Measurements from ENCODE around the gene EHD4. TPM values are rescaled to one million over a fixed set of nuclear protein-coding genes. Genes with fewer than 3 reads are reported as not detected.

The EHD4 gene
- polyA plus RNA-seq, 3 donors = 13.7 to 17.0 (median 15.8) TPM

- DNase-seq (ENCODE audit: low read depth in 3 of 3, low spot score in 2 of 3) = no peak
Measured at GRCh38 chr15:41981371-41982132, 9.2 kb upstream of the EHD4 start.

- DNase-seq (ENCODE audit: low read depth in 3 of 3, low spot score in 2 of 3) = no peak
Measured at GRCh38 chr15:41980654-41981323, 8.4 kb upstream of the EHD4 start.

DNA sequence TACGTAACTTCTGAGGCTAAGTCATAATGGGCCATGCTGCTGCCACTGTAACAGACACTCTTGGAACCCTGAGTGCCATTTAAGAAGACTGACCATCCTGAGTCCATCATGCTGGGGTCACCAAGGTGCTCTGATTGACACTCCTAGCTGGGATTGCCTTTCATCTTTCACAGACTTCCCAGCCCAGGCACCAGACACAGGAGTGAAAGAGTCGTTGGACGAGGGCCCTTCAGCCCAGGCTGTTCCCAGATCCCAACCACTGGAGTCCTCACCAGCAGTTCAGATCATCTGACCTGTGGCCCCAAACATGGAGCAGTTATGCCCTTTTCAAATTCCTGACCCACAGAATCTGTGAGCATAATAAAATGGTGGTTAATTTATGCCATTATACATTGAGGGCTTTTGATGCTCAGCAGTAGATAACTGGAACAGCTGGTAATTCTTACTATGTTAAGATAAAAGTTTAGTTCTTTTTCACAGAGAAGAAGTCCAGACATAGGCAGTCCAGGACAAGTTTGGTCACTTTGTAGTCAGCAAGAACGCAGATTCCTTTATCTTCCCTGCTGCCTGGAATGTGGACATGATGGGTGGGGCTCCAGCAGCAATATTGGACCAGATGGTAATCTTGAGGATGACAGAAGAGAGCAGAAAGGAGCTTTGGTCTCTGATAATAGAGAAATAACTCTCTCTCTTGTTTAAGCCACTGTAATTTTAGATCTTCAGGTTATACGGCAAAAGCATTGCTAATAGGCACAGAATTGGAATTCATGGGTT lies 7.3 kb upstream of the EHD4 start:
- DNase-seq (ENCODE audit: low read depth in 3 of 3, low spot score in 2 of 3) = no peak

GRCh38 chr15:41978534-41978933 lies 6.2 kb upstream of the EHD4 start:
- DNase-seq (ENCODE audit: low read depth in 3 of 3, low spot score in 2 of 3) = no peak

GRCh38 chr15:41977757-41978383 lies 5.5 kb upstream of the EHD4 start:
- DNase-seq (ENCODE audit: low read depth in 3 of 3, low spot score in 2 of 3) = no peak

DNA sequence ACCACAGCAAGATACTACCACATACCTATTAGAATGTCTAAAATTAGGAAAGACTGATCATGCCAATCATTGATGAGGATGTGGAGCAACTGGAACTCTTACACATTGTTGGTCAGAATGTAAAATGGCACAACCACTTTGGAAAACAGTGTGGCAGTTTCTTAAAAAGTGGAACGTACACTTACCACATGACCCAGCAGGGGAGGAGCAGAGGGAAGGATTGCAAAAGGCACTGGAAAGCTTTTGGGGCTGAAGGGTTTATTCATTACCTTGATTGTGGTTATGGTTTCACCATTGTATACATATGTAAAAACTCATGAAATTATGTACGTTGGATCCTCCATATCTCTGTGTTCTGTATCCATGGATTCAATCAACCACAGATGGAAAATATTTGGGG lies 3.3 kb upstream of the EHD4 start:
- no peak for DNase-seq (ENCODE audit: low read depth in 3 of 3, low spot score in 2 of 3)

- no peak for DNase-seq (ENCODE audit: low read depth in 3 of 3, low spot score in 2 of 3)
Measured at GRCh38 chr15:41974041-41974440, 1.7 kb upstream of the EHD4 start.

DNA sequence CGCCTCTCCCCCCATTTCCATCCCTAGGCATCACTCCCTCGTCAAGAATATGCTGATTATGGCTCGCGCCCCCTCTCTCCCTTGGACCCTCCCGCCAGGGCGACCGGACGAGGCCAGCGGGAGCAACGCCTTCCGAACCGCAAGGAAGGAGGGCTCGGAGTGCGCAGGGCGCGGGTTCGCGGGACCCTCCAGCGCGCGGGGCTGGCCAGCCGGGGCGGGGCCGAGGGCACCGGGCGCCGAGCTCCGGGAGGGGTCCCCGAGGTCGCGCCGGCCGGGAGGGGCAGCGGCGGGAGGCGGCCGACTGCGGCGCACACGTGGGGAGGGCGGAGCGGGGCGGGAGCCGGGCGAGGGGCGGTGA lies 483 bp downstream of the EHD4 start:
- no peak for DNase-seq (ENCODE audit: low read depth in 3 of 3, low spot score in 2 of 3)

DNA sequence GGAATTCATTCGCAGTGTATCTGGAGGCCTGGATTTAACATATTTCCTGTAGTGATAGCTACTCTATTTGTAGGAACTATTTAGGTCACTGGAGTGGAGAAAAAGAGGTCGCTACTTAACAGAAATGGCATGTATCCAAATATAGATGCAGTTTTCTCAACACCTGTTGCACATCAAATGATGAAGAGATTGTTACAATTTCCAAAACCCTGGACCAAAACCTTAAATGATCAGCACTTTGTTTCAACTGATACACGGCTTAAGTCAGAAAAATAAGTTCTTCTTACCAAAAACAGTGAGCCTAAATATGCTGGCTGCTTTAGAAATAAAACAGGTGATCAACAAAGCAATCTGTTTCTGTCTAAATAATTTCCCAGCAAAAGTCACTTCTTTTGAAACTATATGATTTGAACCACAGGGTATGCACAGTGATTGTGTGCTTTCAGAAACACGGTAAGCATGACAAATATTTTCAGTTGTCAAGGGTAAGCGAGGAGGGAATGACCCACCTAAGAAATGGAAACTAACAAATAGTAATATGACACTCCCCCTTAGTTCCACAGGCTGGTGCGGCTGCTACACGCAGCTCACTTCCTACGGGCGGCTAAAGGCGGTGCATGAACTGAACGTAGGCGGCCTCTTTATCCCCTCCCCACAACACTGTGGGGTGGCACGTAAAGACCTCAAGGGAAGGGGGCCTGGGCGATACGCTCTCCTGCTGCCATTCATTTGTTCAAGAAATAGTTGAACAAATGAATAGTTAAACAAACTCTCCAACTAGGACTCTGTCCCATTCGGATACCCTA lies 1.1 kb downstream of the EHD4 start:
- no peak for DNase-seq (ENCODE audit: low read depth in 3 of 3, low spot score in 2 of 3)

DNA sequence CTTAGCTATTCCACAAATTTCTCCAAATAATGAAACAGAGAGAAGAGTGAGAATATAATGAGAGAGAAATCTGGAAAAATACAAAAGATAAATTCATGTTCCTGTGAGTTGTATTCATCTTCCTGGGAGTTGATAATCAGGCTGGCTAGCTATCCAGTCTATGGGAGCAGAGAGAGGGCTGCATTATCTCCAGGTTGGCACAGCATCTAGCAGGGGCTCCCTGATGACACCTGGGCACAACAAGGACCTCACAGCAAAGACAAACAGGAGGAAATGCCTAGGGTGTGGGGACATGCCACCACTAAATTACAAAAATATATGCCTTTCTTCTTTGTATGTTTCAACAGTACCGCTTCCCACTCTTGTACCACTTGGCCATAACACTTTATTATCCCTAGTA lies 1.9 kb downstream of the EHD4 start:
- no peak for DNase-seq (ENCODE audit: low read depth in 3 of 3, low spot score in 2 of 3)

DNA sequence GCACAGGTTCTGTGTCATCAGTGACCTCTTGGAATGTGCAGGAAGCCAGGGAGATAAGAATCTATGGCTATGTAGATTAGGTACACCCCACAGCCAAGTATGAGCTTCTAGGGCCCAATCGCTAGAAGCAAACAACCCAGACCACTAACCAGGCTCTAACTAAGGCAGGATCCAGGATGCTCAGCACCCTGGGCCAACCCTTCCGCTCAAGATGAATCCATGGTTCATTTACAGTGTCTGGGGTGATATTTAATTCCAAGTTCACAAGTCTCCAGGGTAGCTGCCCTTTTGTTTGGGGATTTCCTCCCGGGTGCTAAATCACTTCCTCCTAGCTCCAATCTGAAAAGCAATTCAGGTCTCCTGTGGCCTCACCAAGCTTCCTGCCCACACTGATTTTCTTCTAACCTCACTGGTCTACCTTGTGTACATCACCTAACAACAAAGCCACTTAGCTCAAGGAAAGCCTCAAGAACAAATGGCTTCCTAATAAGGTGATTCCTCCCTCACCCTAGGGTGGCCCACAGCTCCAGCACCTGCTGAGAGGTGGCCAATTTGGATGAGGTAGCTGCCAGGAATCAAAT lies 2.4 kb downstream of the EHD4 start:
- DNase-seq (ENCODE audit: low read depth in 3 of 3, low spot score in 2 of 3) = no peak

DNA sequence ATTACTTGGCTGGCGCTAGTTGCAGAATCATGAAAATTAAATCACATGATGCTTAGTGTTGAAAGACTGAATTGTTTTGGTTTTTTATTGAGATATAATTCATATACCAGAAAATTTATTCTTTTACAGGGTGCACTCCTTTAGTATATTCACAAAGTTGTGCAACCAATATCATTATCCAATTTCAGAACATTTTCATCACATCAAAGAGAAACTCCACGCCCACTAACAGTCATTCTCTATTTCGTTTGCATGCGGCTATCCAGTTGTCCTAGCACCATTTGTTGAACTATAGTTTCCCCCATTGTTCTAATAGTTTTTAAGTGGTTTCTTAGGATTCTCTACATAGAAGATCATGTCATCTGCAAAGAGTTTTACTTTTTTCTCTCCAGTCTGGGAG lies 3.7 kb downstream of the EHD4 start:
- no peak for DNase-seq (ENCODE audit: low read depth in 3 of 3, low spot score in 2 of 3)

GRCh38 chr15:41967506-41968206 lies 4.7 kb downstream of the EHD4 start:
- DNase-seq (ENCODE audit: low read depth in 3 of 3, low spot score in 2 of 3) = no peak

DNA sequence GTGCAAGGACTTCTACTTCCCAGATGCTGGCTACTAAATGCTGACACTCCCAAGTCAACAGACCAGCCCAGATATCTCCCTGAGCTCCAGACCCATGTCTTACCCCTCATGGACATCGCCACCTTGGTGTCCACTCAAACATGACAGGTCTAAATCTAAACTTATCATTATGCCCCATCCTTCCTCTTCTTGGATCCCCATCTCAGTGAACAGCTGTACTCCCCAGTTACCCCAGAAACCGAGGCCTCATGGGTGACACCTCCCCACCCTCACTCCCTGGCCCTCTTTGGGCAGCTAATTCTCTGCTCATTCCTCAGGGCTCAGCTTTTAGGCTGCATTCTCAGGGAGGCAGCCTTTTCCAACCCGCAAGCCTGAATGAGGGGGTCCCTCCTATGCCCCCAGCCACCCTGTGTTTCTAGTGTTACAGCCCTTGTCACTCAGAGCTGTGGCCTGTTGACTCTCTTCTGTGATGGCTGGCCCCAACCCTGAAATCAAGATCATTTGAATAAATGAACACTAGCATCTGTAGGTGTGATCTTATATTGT lies 5.4 kb downstream of the EHD4 start:
- DNase-seq (ENCODE audit: low read depth in 3 of 3, low spot score in 2 of 3) = no peak

DNA sequence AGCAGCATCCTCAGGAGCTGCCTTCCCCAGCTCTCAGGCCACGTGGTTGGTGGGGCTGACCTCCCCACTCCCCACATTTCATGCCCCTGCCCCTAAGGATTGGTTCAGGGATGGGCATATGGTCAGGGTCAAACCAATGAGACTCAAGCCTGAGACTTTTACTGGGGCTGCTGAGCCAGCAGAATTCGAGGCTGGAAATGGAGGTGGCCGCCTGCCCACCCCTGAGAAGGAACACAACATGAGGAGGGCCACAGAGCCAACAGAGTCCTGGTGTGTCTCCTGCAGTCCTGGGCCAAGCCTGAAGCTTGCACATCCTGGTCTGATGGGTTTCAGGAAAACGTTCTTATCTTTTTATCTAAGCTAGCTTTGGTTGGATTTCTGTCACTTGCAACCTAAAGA lies 5.9 kb downstream of the EHD4 start:
- DNase-seq (ENCODE audit: low read depth in 3 of 3, low spot score in 2 of 3) = no peak

DNA sequence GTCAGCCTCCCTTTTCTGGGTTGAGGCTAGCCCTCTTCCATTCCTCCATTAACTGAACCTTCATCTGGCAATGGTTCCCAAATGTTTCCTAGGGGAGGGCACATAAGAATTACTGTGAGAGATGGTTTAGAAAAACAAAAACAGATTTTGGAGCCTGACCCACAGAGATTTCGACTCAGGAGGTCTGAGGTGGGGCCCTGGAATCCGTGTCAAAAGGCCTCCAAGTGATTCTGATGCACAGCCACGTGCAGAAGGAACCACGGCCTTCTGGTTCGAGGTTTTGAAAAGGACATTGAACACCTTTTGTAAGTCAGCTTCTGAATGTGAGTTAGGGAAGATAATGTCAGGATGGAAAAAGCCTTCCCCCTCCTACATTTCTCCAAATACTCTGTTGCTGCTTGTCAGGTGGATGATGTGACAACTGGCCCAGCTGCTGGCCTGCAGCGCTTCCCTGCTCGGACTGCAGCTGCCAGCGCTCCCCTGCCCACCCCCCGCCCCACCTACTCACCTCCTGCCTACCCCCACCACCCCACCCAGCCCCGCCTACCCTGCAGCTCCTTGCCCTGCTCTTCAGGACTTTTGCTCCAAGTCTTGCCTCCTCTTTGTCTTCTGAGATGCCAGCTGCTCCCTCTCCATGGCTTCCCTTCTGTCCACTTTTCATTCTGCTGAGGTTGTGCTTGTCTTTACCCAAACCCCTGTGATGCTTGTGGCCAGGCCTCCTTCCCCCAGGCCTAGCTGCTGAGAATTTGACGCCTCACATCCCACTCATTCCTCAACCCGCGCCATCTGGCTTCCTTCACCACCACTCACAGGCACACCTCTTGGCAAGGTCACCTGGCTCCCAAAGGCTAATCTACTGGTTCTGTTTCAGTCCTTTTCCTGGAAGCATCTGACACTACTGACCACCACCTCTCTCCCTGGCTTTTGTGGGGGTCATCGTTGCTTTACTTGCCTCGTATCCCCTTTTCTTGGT lies 6.6 kb downstream of the EHD4 start:
- DNase-seq (ENCODE audit: low read depth in 3 of 3, low spot score in 2 of 3) = no peak

DNA sequence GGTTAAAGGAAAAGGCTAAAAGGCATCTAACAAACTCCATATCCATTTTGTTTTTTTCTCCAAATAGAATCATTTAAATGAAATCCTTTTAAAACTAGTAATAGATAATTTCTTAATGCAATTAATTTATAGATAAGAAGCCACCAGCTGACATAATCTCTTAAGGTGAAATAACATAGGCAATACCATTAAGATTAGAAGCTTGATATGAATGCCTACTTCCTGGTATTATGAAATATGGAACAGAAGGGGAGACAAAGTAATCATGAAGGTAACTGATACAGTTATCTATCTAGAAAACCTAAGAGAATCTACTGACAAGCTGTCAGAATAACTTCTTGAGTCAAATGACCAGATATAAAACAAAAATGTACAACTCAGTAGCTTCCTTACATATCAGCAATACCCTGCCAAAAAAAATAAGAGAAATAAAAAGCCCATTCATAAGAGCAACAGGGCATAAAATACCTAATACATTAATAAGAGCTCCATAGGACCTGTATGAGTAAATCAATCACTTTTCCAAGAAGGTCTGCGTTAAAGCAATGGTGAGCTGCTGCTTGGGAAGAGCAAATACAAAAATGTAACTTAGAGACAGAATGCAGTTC lies 10.7 kb downstream of the EHD4 start:
- DNase-seq (ENCODE audit: low read depth in 3 of 3, low spot score in 2 of 3) = no peak
